Activated CD8-positive, alpha-beta memory T cell treated with anti-CD3 and anti-CD28 coated beads for 4 hours (primary cell): ENCODE measurements around the gene CDKAL1.
"Not testable (repeated sequence)": the region's sequence is repeated elsewhere in the genome, so short reads cannot be mapped to it uniquely, and the experiment has no call there.

Experiments used
- DNase-seq, 2 donors: peaks; one replicate each; pipeline ENCODE4 v3.0.0-alpha.2; 2020; ENCODE audit warnings: low read depth in 2 of 2

The CDKAL1 gene

GRCh38 chr6:20744911-20745557 is 210.8 kb downstream of the CDKAL1 start:
- DNase-seq = no peak

- no peak for DNase-seq
Observed at GRCh38 chr6:20746024-20746423, 211.8 kb downstream of the CDKAL1 start.

GRCh38 chr6:20746805-20747558 is 212.7 kb downstream of the CDKAL1 start:
- DNase-seq = no peak

- DNase-seq = no peak
Observed at GRCh38 chr6:20747991-20748390, 213.7 kb downstream of the CDKAL1 start.

GRCh38 chr6:20751293-20751935 is 217.2 kb downstream of the CDKAL1 start:
- no peak for DNase-seq

- no peak for DNase-seq
Observed at GRCh38 chr6:20755631-20756030, 221.4 kb downstream of the CDKAL1 start.

GRCh38 chr6:20756584-20757147 is 222.4 kb downstream of the CDKAL1 start:
- DNase-seq = not testable (repeated sequence)

- no peak for DNase-seq
Observed at GRCh38 chr6:20757761-20758160, 223.5 kb downstream of the CDKAL1 start.

- DNase-seq = no peak
Observed at GRCh38 chr6:20763296-20763695, 229.0 kb downstream of the CDKAL1 start.

- DNase-seq = no peak
Observed at GRCh38 chr6:20769631-20770030, 235.4 kb downstream of the CDKAL1 start.

GRCh38 chr6:20770773-20771172 is 236.5 kb downstream of the CDKAL1 start:
- DNase-seq = no peak

- no peak for DNase-seq
Observed at GRCh38 chr6:20771409-20771808, 237.2 kb downstream of the CDKAL1 start.

GRCh38 chr6:20773822-20774221 is 239.6 kb downstream of the CDKAL1 start:
- no peak for DNase-seq

- DNase-seq = no peak
Observed at GRCh38 chr6:20775981-20776380, 241.7 kb downstream of the CDKAL1 start.

- no peak for DNase-seq
Observed at GRCh38 chr6:20777801-20778200, 243.5 kb downstream of the CDKAL1 start.

GRCh38 chr6:20778459-20778858 is 244.2 kb downstream of the CDKAL1 start:
- no peak for DNase-seq

GRCh38 chr6:20778912-20779311 is 244.7 kb downstream of the CDKAL1 start:
- no peak for DNase-seq

- DNase-seq = no peak
Observed at GRCh38 chr6:20789162-20789561, 254.9 kb downstream of the CDKAL1 start.

GRCh38 chr6:20790032-20790791 is 256.0 kb downstream of the CDKAL1 start:
- no peak for DNase-seq

- DNase-seq = no peak
Observed at GRCh38 chr6:20791074-20791473, 256.8 kb downstream of the CDKAL1 start.

- no peak for DNase-seq
Observed at GRCh38 chr6:20791944-20792343, 257.7 kb downstream of the CDKAL1 start.

- DNase-seq = no peak
Observed at GRCh38 chr6:20793174-20793573, 258.9 kb downstream of the CDKAL1 start.
